Neutrophil (primary cell): Measurements from ENCODE around the gene ASIC5.

Experiments
- H3K27ac ChIP-seq: fragments of 200-600 bp; sonication (generic); 2 replicates; pipeline ENCODE4 v1.5.1; 2016; ENCODE audit warnings: mild to moderate bottlenecking, moderate library complexity
- H3K27me3 ChIP-seq: fragments of 200-600 bp; sonication (generic); 2 replicates; pipeline ENCODE4 v1.6.0; 2016; ENCODE audit warnings: mild to moderate bottlenecking
- H3K36me3 ChIP-seq: fragments of 200-600 bp; sonication (generic); 2 replicates; pipeline ENCODE4 v1.5.1; 2017
- H3K4me1 ChIP-seq, 2 experiments: fragments of 200-600 bp in 1 of 2; sonication (generic) in 1 of 2; 1 replicate in 1 of 2; 2 replicates in 1 of 2; pipeline versions ENCODE4 v1.5.1 to v1.6.1; 2013 to 2016; ENCODE audit warnings: low read depth in 1 of 2, low read length in 1 of 2, mild to moderate bottlenecking in 1 of 2, moderate library complexity in 1 of 2; ENCODE audit not compliant: control insufficient read depth in 1 of 2, insufficient read depth in 1 of 2
- H3K4me3 ChIP-seq, 2 experiments: fragments of 200-600 bp in 1 of 2; sonication (generic) in 1 of 2; 1 replicate in 1 of 2; 2 replicates in 1 of 2; pipeline ENCODE4 v1.5.1; 2013 to 2016; ENCODE audit warnings: low read depth in 1 of 2, low read length in 1 of 2, mild to moderate bottlenecking in 1 of 2, moderate library complexity in 1 of 2
- H3K9me3 ChIP-seq: fragments of 200-600 bp; sonication (generic); 2 replicates; pipeline ENCODE4 v1.5.1; 2016
- CTCF ChIP-seq: fragments of 200-600 bp; sonication (generic); IDR thresholded peaks from 2 replicates; pipeline ENCODE4 v1.5.1; 2016; ENCODE audit warnings: antibody characterized with exemption

Gene ASIC5

GRCh38 chr4:155794589-155795236 lies 71.4 kb downstream of the ASIC5 start:
- Histone ChIP-seq H3K27ac (no peak overlapping the region), H3K27me3 (no peaks in the 10 kb centered on the region), H3K4me3 (no peak overlapping the region), H3K9me3 (no peaks in the 10 kb centered on the region), H3K36me3 (no peaks in the 10 kb centered on the region), H3K4me1 (no peaks in the 10 kb centered on the region)
- TF ChIP-seq CTCF, result no peak

GRCh38 chr4:155789982-155790381 lies 76.1 kb downstream of the ASIC5 start:
- no peaks in the 10 kb centered on the region for H3K4me1 ChIP-seq

GRCh38 chr4:155789391-155789790 lies 76.7 kb downstream of the ASIC5 start:
- Histone ChIP-seq H3K27me3 (no peaks in the 10 kb centered on the region), H3K9me3 (no peaks in the 10 kb centered on the region), H3K4me1 (no peaks in the 10 kb centered on the region), H3K36me3 (no peaks in the 10 kb centered on the region), H3K27ac (no peak overlapping the region), H3K4me3 (no peak overlapping the region)
- TF ChIP-seq CTCF, result no peak

More at GRCh38 chr4:155789982-155790381, 76.1 kb downstream of the ASIC5 start:
- H3K4me3 ChIP-seq, result no peak overlapping the region
- no peak overlapping the region for H3K27ac ChIP-seq
- H3K27me3 ChIP-seq, result no peaks in the 10 kb centered on the region
- H3K36me3 ChIP-seq, result no peaks in the 10 kb centered on the region
- H3K9me3 ChIP-seq, result no peaks in the 10 kb centered on the region
- no peak for TF ChIP-seq CTCF

- H3K27me3 ChIP-seq, result no peaks in the 10 kb centered on the region
These were observed 78.9 kb downstream of the ASIC5 start for GRCh38 chr4:155787113-155787710.

GRCh38 chr4:155785828-155786227 lies 80.2 kb downstream of the ASIC5 start:
- Histone ChIP-seq H3K9me3 (no peaks in the 10 kb centered on the region), H3K36me3 (no peaks in the 10 kb centered on the region), H3K4me1 (no peaks in the 10 kb centered on the region), H3K4me3 (no peak overlapping the region), H3K27ac (no peak overlapping the region), H3K27me3 (no peaks in the 10 kb centered on the region)
- TF ChIP-seq CTCF, result no peak

More at GRCh38 chr4:155787113-155787710, 78.9 kb downstream of the ASIC5 start:
- Histone ChIP-seq H3K36me3 (no peaks in the 10 kb centered on the region), H3K9me3 (no peaks in the 10 kb centered on the region), H3K4me3 (no peak overlapping the region), H3K4me1 (no peaks in the 10 kb centered on the region), H3K27ac (no peak overlapping the region)
- no peak for TF ChIP-seq CTCF
